Choroid plexus epithelial cell (primary cell): ENCODE measurements around the gene B4GALT1.

Source experiments
- DNase-seq: peaks from one replicate; pipeline ENCODE4 v3.0.0-alpha.2; 2010; ENCODE audit warnings: low read depth
- H3K4me3 ChIP-seq: 2 replicates; pipeline ENCODE4 v1.5.1; 2011; ENCODE audit warnings: low read depth, mild to moderate bottlenecking, control low read depth, low read length, moderate library complexity
- CTCF ChIP-seq: conservative IDR thresholded peaks from 2 replicates; pipeline ENCODE4 v1.5.1; 2011; ENCODE audit warnings: low read depth, mild to moderate bottlenecking, control low read depth, inconsistent platforms, low read length, moderate library complexity

The B4GALT1 gene

GRCh38 chr9:33080534-33080933, 86.6 kb downstream of the B4GALT1 start:
- DNase-seq: no peak
- TF ChIP-seq CTCF: no peak
- H3K4me3 ChIP-seq: no peak overlapping the region

GRCh38 chr9:33076046-33077004, 90.8 kb downstream of the B4GALT1 start, which contains the start of gene SMU1:
TSS of gene SMU1 (minus strand) at chr9:33076674. CDS start at chr9:33076608, 66 bp downstream.
- peak; percentile 98 for DNase-seq
- H3K4me3 ChIP-seq: peak within 1 kb of the TSS; percentile 91
- no peak for TF ChIP-seq CTCF

GRCh38 chr9:33068991-33069390, 98.1 kb downstream of the B4GALT1 start:
- DNase-seq: no peak
- no peak overlapping the region for H3K4me3 ChIP-seq
- TF ChIP-seq CTCF: no peak

- H3K4me3 ChIP-seq: no peak overlapping the region
- TF ChIP-seq CTCF: no peak
- DNase-seq: no peak
These were observed 101.7 kb downstream of the B4GALT1 start for GRCh38 chr9:33065157-33066076.
